ENCODE measurements around the gene GLYATL1B.
"Not testable (repeated sequence)": the region's sequence is repeated elsewhere in the genome, so short reads cannot be mapped to it uniquely, and the experiment has no call there.

The GLYATL1B gene

DNA sequence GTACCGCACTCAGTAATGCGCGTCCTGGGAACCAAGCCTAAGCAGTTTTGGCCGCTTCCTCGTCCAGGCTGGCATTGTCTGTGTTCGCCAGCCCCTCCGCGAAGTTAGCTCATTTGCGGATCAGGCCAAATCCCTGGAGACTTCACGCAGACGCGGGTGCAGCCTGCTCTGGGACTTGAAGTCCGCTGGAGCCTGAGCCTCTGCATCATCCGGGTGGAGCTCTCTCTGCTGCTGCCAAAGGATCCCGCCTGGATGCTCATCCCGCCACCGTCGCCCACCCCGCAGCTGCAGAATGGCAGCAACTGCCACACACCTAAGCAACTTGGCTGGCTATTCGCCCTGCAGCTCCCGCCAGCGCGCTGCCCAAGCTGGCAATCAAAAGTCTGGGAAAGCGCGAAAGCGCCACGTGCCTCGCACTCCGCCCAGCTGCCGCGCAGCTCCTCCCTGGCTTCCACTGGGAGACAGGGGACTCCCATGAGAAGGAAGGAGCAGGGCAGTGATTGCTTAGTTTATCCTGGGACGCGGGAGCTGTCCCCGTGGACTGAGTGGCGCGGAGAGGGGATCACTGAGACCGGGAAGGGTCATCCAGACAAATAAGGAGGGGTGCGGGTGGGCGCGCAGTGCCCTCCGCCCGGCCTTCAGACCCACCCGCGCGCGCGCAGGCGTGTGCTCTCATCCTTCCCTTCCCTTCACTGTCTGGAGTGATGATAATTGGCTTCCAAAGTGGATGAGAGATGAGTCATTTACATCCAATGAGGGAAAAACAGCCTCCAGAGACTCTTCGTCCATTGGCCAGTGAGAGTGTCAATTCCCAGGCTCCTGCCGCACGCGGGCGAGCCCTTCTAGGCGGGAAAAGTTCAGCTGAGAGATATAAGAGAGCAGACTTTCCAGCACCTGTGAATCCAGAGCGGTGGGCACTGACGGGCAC is 23.2 kb upstream of the GLYATL1B start:
- no peaks in the 10 kb centered on the region for H3K9me2 ChIP-seq (replicated peaks; ENCODE audit: insufficient read depth, low read length)
- H3K79me2 ChIP-seq (ENCODE audit: insufficient read depth, low read length): no peaks in the 10 kb centered on the region
- no peak overlapping the region for H3K9ac ChIP-seq (ENCODE audit: low read length)
- TF ChIP-seq EZH2phosphoT487 (conservative IDR thresholded peaks at IDR 0.05; ENCODE audit: low read length): no peak
- TF ChIP-seq, protein P1, sequence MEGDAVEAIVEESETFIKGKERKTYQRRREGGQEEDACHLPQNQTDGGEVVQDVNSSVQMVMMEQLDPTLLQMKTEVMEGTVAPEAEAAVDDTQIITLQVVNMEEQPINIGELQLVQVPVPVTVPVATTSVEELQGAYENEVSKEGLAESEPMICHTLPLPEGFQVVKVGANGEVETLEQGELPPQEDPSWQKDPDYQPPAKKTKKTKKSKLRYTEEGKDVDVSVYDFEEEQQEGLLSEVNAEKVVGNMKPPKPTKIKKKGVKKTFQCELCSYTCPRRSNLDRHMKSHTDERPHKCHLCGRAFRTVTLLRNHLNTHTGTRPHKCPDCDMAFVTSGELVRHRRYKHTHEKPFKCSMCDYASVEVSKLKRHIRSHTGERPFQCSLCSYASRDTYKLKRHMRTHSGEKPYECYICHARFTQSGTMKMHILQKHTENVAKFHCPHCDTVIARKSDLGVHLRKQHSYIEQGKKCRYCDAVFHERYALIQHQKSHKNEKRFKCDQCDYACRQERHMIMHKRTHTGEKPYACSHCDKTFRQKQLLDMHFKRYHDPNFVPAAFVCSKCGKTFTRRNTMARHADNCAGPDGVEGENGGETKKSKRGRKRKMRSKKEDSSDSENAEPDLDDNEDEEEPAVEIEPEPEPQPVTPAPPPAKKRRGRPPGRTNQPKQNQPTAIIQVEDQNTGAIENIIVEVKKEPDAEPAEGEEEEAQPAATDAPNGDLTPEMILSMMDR (IDR thresholded peaks at IDR 0.05; ENCODE audit: insufficient read depth, low read length, poor library complexity, severe bottlenecking): no peak
- no peak overlapping the region for H3K4me3 ChIP-seq (ENCODE audit: insufficient read depth, low read length, poor library complexity, severe bottlenecking)
- no peaks in the 10 kb centered on the region for H3K27me3 ChIP-seq (ENCODE audit: low read length)
- no peaks in the 10 kb centered on the region for H3K9me3 ChIP-seq (ENCODE audit: insufficient read depth, low read length)
- H3K27ac ChIP-seq (ENCODE audit: low read depth, low read length): no peak overlapping the region
- H2AFZ ChIP-seq (ENCODE audit: low read depth, low read length, severe bottlenecking): no peak overlapping the region
- H3K4me2 ChIP-seq (ENCODE audit: low read depth, low read length, poor library complexity, severe bottlenecking): no peak overlapping the region
- H4K20me1 ChIP-seq (ENCODE audit: low read depth, low read length): no peaks in the 10 kb centered on the region
- no peaks in the 10 kb centered on the region for H3F3A ChIP-seq (ENCODE audit: insufficient read depth)
- no peaks in the 10 kb centered on the region for H3K36me3 ChIP-seq (ENCODE audit: low read length)

DNA sequence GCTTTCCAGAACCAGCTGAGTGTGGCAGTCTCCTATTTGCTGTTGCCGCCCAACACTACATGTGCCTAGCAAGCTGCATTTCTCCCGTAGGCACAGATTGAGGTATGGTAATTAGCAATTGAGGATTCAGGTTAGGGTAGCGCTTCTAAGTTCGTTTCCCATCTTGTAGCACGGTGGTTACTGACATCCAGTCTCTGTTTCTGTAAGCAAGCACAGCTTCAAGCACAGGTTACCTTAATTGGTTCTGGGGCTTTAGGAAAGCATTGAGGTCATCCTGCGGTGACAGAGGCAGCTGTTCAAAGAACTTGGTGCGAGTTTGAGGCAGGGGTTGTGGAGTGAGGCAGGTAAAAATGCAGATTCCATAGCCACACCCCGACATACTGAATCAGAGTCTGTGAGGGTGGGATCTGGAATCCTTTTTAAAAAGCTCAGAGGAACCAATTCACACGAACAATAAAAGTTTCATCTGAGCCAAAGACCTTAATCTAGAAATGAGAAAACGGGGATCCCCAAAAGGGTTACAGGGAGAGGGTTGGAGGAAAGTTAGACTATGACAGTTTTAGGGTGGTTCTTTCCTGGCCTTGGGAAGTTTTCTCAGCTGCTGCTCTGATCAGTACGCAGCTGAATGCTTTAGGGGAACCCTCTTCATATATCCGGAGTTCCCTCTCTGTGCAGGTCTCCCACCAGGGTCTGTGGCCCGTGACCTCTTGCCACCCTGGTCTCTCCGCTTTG is 21.9 kb upstream of the GLYATL1B start:
- H3K9ac ChIP-seq (ENCODE audit: low read length); H3K4me3 ChIP-seq (ENCODE audit: insufficient read depth, low read length, poor library complexity, severe bottlenecking); H3K9me2 ChIP-seq (replicated peaks; ENCODE audit: insufficient read depth, low read length); H3K4me2 ChIP-seq (ENCODE audit: low read depth, low read length, poor library complexity, severe bottlenecking); H3K27me3 ChIP-seq (ENCODE audit: low read length); H3K27ac ChIP-seq (ENCODE audit: low read depth, low read length); H2AFZ ChIP-seq (ENCODE audit: low read depth, low read length, severe bottlenecking); H3F3A ChIP-seq (ENCODE audit: insufficient read depth); H3K36me3 ChIP-seq (ENCODE audit: low read length); H4K20me1 ChIP-seq (ENCODE audit: low read depth, low read length); H3K9me3 ChIP-seq (ENCODE audit: insufficient read depth, low read length); H3K79me2 ChIP-seq (ENCODE audit: insufficient read depth, low read length): not testable (repeated sequence)

DNA sequence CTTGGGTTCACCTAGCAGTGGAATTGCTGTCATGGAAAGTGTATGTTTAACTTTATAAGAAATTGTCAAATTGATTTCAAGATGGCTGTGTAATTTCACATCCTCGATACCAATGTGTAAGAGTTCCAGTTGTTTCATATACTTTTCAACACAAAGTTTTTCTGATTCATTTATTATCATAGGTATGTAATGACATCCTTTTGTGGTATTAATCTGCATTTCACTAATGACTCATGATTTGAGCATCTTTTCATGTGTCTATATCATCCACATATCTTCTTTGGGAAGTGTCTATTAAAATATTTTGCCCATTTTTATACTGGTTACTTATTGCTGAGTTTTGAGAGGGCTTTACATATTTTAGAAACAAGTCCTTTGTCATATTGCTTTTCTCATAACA is 17.0 kb upstream of the GLYATL1B start:
- Histone ChIP-seq H3K9ac (ENCODE audit: low read length) (no peak overlapping the region), H3K9me3 (ENCODE audit: insufficient read depth, low read length) (no peaks in the 10 kb centered on the region), H3K9me2 (replicated peaks; ENCODE audit: insufficient read depth, low read length) (no peaks in the 10 kb centered on the region), H2AFZ (ENCODE audit: low read depth, low read length, severe bottlenecking) (no peak overlapping the region), H3K79me2 (ENCODE audit: insufficient read depth, low read length) (no peaks in the 10 kb centered on the region), H3K4me2 (ENCODE audit: low read depth, low read length, poor library complexity, severe bottlenecking) (no peak overlapping the region), H3K27me3 (ENCODE audit: low read length) (no peaks in the 10 kb centered on the region), H3K4me3 (ENCODE audit: insufficient read depth, low read length, poor library complexity, severe bottlenecking) (no peak overlapping the region), H3K27ac (ENCODE audit: low read depth, low read length) (no peak overlapping the region), H3F3A (ENCODE audit: insufficient read depth) (0 out of 2 replicates have a peak, but pooled peaks cover 4% of the 10 kb centered on the region), H4K20me1 (ENCODE audit: low read depth, low read length) (no peaks in the 10 kb centered on the region), H3K36me3 (ENCODE audit: low read length) (no peaks in the 10 kb centered on the region; the same call in 1 of the 2 replicates)
- TF ChIP-seq EZH2phosphoT487 (conservative IDR thresholded peaks at IDR 0.05; ENCODE audit: low read length): no peak
- TF ChIP-seq, protein P1 (IDR thresholded peaks at IDR 0.05; ENCODE audit: insufficient read depth, low read length, poor library complexity, severe bottlenecking): no peak
